Effector memory CD8-positive, alpha-beta T cell (primary cell): ENCODE measurements around the gene ADIPOR2.

ENCODE experiments used
- ATAC-seq: fragments of 150-1000 bp; cut with Tn5 transposase; replicated peaks from 2 replicates; pipeline ENCODE4 v1.10.0; 2021; ENCODE audit warnings: mild to moderate bottlenecking, moderate library complexity
- DNase-seq, 3 experiments: peaks; one replicate each; pipeline ENCODE4 v3.0.0; 2021
- H3K27ac Mint-ChIP-seq, 2 donors: one replicate each; pipeline ENCODE4 v1.8.0; 2022; ENCODE audit warnings: mild to moderate bottlenecking in 2 of 2, mixed read lengths in 2 of 2, moderate library complexity in 2 of 2
- H3K27me3 Mint-ChIP-seq, 2 donors: one replicate each; pipeline ENCODE4 v1.8.0; 2022; ENCODE audit warnings: mixed read lengths in 2 of 2
- H3K36me3 Mint-ChIP-seq: one replicate; pipeline ENCODE4 v1.8.0; 2022; ENCODE audit warnings: mild to moderate bottlenecking, moderate library complexity, mixed read lengths; ENCODE audit not compliant: insufficient read depth
- H3K4me1 Mint-ChIP-seq, 2 donors: one replicate each; pipeline ENCODE4 v1.8.0; 2022; ENCODE audit warnings: low read depth in 2 of 2, mixed read lengths in 2 of 2
- H3K4me3 Mint-ChIP-seq, 2 donors: one replicate each; pipeline ENCODE4 v1.8.0; 2022; ENCODE audit warnings: mild to moderate bottlenecking in 2 of 2, mixed read lengths in 2 of 2, moderate library complexity in 2 of 2
- H3K9me3 Mint-ChIP-seq, 2 donors: one replicate each; pipeline ENCODE4 v1.8.0; 2022; ENCODE audit warnings: mixed read lengths in 2 of 2
- total RNA-seq, 9 experiments: gene quantifications; one replicate each; lab custom pipeline; 2026; lab: John Stamatoyannopoulos, UW

Gene ADIPOR2, protein sequence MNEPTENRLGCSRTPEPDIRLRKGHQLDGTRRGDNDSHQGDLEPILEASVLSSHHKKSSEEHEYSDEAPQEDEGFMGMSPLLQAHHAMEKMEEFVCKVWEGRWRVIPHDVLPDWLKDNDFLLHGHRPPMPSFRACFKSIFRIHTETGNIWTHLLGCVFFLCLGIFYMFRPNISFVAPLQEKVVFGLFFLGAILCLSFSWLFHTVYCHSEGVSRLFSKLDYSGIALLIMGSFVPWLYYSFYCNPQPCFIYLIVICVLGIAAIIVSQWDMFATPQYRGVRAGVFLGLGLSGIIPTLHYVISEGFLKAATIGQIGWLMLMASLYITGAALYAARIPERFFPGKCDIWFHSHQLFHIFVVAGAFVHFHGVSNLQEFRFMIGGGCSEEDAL
- total RNA-seq: 34.3 to 114 (median 73.3) reads per million in 9 experiments

- Mint-ChIP-seq H3K4me3 (peak within 1 kb of the TSS; percentile 92 to 97), H3K36me3 (peaks cover 32% of the 10 kb centered on the region), H3K9me3 (no peaks in the 10 kb centered on the region), H3K27ac (peak within 1 kb of the TSS; percentile 96), H3K27me3 (no peaks in the 10 kb centered on the region), H3K4me1 (peaks cover 14 to 36% of the 10 kb centered on the region in 2 donors)
- peak; percentile 96 for ATAC-seq
- DNase-seq: peak; percentile 91 to 93 (median 92)
Measured at GRCh38 chr12:1690578-1691122, at the start of gene ADIPOR2. Gene ADIPOR2, plus strand, starts transcription at chr12:1691070. Its CDS starts 63,274 bp downstream, at chr12:1754344.

GRCh38 chr12:1642513-1642912 lies 48.4 kb upstream of the ADIPOR2 start:
- Mint-ChIP-seq H3K4me3 (no peak overlapping the region), H3K4me1 (peaks cover 2 to 4% of the 10 kb centered on the region in 2 donors)

GRCh38 chr12:1643043-1643442 lies 47.8 kb upstream of the ADIPOR2 start:
- Mint-ChIP-seq H3K4me3 (no peak overlapping the region), H3K9me3 (no peaks in the 10 kb centered on the region), H3K4me1 (peaks cover 2 to 4% of the 10 kb centered on the region in 2 donors), H3K36me3 (no peaks in the 10 kb centered on the region), H3K27me3 (peaks cover 7 to 36% of the 10 kb centered on the region in 2 donors), H3K27ac (no peak overlapping the region)
- ATAC-seq (no peak), DNase-seq (no peak)

More at GRCh38 chr12:1642513-1642912, 48.4 kb upstream of the ADIPOR2 start:
- H3K27ac Mint-ChIP-seq: no peak overlapping the region
- DNase-seq (no peak), ATAC-seq (no peak)
- H3K27me3 Mint-ChIP-seq: peaks cover 7 to 33% of the 10 kb centered on the region in 2 donors
- no peaks in the 10 kb centered on the region for H3K9me3 Mint-ChIP-seq
- no peaks in the 10 kb centered on the region for H3K36me3 Mint-ChIP-seq

DNA sequence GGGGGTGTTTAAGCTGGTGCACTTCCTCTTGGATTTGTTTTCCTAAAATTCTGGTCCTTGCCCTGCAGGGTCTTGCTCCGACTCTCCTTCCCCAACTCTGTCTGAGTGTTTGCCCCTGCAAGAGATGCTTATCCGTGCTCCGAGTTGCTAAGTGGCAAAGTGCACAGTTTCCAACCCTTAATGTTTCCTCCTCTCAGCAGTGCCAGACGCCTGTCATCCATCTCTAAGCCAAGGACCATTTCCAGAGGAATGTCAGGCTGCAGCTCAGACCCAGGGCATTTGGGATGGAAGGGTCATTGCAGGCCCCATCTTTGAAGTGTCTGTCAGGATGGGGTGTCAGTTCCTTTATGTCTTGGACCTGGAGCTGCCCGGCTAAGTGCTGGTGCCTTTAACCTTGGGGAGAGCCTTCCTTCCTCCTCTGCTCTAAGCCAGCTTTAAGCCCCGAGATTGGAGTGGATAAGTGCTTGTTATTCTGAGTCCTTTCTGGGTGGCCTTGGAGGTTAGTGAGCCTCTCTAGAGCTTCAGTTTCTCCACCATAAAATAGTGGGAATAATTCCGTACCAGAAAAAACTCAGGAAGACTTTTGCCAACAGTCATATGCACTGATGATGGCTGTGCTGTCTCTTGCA lies 46.9 kb upstream of the ADIPOR2 start:
- no peak overlapping the region for H3K4me3 Mint-ChIP-seq
- H3K27ac Mint-ChIP-seq: no peak overlapping the region
- H3K27me3 Mint-ChIP-seq: peaks cover 7 to 33% of the 10 kb centered on the region in 2 donors
- peaks cover 2 to 4% of the 10 kb centered on the region in 2 donors for H3K4me1 Mint-ChIP-seq
- no peak for DNase-seq
- no peak for ATAC-seq
- no peaks in the 10 kb centered on the region for H3K9me3 Mint-ChIP-seq
- H3K36me3 Mint-ChIP-seq: no peaks in the 10 kb centered on the region

DNA sequence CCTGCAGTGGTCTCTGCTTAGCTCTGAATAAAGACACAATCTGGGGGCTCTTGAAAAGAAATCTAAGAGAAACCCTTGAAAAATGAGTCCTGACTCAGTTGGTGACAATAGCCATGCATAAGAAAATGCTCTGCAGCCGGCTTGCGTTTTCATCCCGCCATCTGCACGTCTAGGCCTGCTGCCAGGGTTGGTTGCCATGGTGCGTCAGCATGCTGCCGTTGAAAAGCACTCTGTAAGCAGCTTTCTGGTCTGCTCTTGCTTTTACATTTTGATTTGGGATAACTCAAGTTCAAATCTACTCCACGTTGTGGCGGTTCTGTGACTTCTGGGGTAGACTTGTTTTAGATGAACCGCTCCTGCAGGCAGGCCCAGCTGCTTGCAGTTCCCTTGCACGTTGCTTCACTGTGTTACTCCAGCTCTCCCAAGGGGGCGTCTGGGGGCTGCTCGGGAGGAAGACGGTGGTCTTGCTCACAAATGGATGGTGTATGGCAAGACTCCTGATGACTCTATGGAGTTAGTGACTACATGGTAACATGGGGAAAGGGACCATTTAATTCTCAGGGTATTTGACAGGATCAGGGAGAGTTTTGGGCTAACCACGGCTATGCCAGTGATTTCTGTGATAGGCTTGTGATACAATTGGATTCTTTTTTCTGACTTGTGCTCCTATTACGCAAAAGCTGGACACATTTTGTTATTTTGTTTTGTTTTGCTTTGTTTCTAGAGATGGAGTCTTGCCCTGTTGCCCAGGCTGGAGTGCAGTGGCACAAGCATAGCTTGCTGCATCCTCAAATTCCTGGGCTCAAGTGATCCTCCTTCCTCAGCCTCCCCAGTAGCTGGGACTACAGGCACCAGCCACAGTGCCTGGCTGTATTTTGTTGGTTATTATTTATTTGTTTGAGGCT lies 46.1 kb upstream of the ADIPOR2 start:
- no peak for DNase-seq
- Mint-ChIP-seq H3K4me1 (peaks cover 2 to 4% of the 10 kb centered on the region in 2 donors), H3K36me3 (no peaks in the 10 kb centered on the region), H3K27ac (no peak overlapping the region), H3K9me3 (no peaks in the 10 kb centered on the region), H3K27me3 (peaks cover 7 to 36% of the 10 kb centered on the region in 2 donors), H3K4me3 (no peak overlapping the region)
- no peak for ATAC-seq

GRCh38 chr12:1645819-1646218 lies 45.1 kb upstream of the ADIPOR2 start:
- H3K27me3 Mint-ChIP-seq: peaks cover 7 to 37% of the 10 kb centered on the region in 2 donors
- H3K36me3 Mint-ChIP-seq: no peaks in the 10 kb centered on the region
- no peaks in the 10 kb centered on the region for H3K9me3 Mint-ChIP-seq
- H3K4me1 Mint-ChIP-seq: peaks cover 2 to 4% of the 10 kb centered on the region in 2 donors
- no peak for ATAC-seq
- no peak for DNase-seq
- H3K27ac Mint-ChIP-seq: no peak overlapping the region
- no peak overlapping the region for H3K4me3 Mint-ChIP-seq

DNA sequence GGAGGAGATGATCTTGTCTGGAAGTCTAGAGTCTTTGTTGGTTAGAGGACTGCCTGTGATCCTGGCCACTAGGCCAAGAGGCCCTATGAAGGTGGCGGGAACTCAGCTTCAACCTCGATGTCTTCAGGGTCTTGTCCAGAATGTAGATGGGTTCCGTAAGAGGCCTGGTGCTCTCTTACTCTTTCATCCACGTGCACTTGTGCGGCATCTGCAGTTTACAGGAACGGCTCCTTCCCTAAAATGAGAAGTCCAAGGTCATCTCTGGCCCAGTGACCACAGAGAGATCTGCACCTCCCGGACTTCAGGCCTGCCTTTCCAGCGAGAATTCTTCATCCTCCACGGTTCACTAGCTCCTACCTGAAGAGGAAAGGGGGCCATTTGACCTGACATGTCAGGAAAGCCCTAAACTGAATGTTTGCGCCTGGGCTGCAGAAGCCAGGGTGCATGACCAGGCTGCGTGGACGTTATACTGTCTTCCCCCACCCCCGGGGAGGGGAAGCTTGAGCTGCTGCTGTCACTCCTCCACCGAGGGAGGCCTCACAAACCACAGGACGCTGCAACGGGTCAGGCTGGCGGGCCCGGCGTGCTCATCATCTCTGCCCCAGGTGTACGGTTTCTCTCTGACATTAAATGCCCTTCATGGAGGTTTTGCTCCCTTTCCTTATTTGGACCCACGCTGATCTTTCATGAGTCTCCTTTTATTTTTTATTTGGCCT lies 44.1 kb upstream of the ADIPOR2 start:
- Mint-ChIP-seq H3K4me1 (peaks cover 2 to 4% of the 10 kb centered on the region in 2 donors), H3K4me3 (no peak overlapping the region), H3K27ac (no peak overlapping the region), H3K36me3 (no peaks in the 10 kb centered on the region), H3K27me3 (peaks cover 7 to 37% of the 10 kb centered on the region in 2 donors), H3K9me3 (no peaks in the 10 kb centered on the region)
- DNase-seq: no peak
- no peak for ATAC-seq

GRCh38 chr12:1647285-1647669 lies 43.6 kb upstream of the ADIPOR2 start:
- no peak overlapping the region for H3K27ac Mint-ChIP-seq
- ATAC-seq (no peak), DNase-seq (no peak)
- H3K27me3 Mint-ChIP-seq: peaks cover 7 to 33% of the 10 kb centered on the region in 2 donors
- H3K4me1 Mint-ChIP-seq: peaks cover 2 to 4% of the 10 kb centered on the region in 2 donors
- no peaks in the 10 kb centered on the region for H3K36me3 Mint-ChIP-seq
- H3K9me3 Mint-ChIP-seq: no peaks in the 10 kb centered on the region
- no peak overlapping the region for H3K4me3 Mint-ChIP-seq

- Mint-ChIP-seq H3K4me3 (no peak overlapping the region), H3K4me1 (peaks cover 0 to 3% of the 10 kb centered on the region in 2 donors), H3K27ac (no peak overlapping the region), H3K9me3 (no peaks in the 10 kb centered on the region), H3K36me3 (no peaks in the 10 kb centered on the region), H3K27me3 (peaks cover 0 to 24% of the 10 kb centered on the region in 2 donors)
- ATAC-seq (no peak), DNase-seq (no peak)
Measured at GRCh38 chr12:1650260-1650977, 40.5 kb upstream of the ADIPOR2 start.

GRCh38 chr12:1650978-1651361 lies 39.9 kb upstream of the ADIPOR2 start:
- Mint-ChIP-seq H3K4me1 (no peaks in the 10 kb centered on the region), H3K4me3 (no peak overlapping the region), H3K36me3 (no peaks in the 10 kb centered on the region), H3K27ac (no peak overlapping the region), H3K9me3 (no peaks in the 10 kb centered on the region), H3K27me3 (peaks cover 0 to 24% of the 10 kb centered on the region in 2 donors)
- ATAC-seq: no peak
- no peak for DNase-seq

- Mint-ChIP-seq H3K4me1 (no peaks in the 10 kb centered on the region), H3K4me3 (no peak overlapping the region), H3K36me3 (no peaks in the 10 kb centered on the region), H3K9me3 (no peaks in the 10 kb centered on the region), H3K27ac (no peak overlapping the region), H3K27me3 (peaks cover 0 to 24% of the 10 kb centered on the region in 2 donors)
- ATAC-seq: no peak
- DNase-seq: no peak
Measured at GRCh38 chr12:1651946-1652345, 38.9 kb upstream of the ADIPOR2 start.

- peaks cover 12% of the 10 kb centered on the region for H3K36me3 Mint-ChIP-seq
- no peaks in the 10 kb centered on the region for H3K9me3 Mint-ChIP-seq
- no peak for DNase-seq
- no peak overlapping the region for H3K4me3 Mint-ChIP-seq
- no peaks in the 10 kb centered on the region for H3K27me3 Mint-ChIP-seq
- no peak overlapping the region for H3K27ac Mint-ChIP-seq
- no peak for ATAC-seq
- H3K4me1 Mint-ChIP-seq: peaks cover 2 to 4% of the 10 kb centered on the region in 2 donors
Measured at GRCh38 chr12:1655225-1655788, 35.6 kb upstream of the ADIPOR2 start.
